A549 treated with AZD9567 at 1 μM for 4 hours (cell line): ENCODE data around the gene KIF26B. TPM values are rescaled to one million over a fixed set of nuclear protein-coding genes. Genes with fewer than 3 reads are reported as not detected.

Experiments used
- total RNA-seq: library from RNA; stranded (reverse); fragments of 200-300 nt; extraction: Qiagen RNA extraction; gene quantifications from 5 replicates; pipeline ENCODE4 v1.2.3, GENCODE V29; 2022; ENCODE audit not compliant: insufficient read depth

KIF26B gene
- total RNA-seq = 0.02 to 0.08 TPM (median 0.05 TPM) in 4 of 5 replicates, not detected in the other

GRCh38 chr1:245154429-245155271 is at the start of gene KIF26B:
Gene KIF26B (plus strand): TSS chr1:245154985. CDS start chr1:245155425, 440 bp downstream.

